GM18519 (cell line): ENCODE results near the gene SERPINE1.

Source experiments
- ATAC-seq: cut with Tn5 transposase; IDR thresholded peaks from one replicate; pipeline ENCODE4 v1.9.1; 2021; ENCODE audit warnings: mild to moderate bottlenecking, moderate library complexity; ENCODE audit not compliant: unreplicated experiment, low FRiP score

The SERPINE1 gene

DNA sequence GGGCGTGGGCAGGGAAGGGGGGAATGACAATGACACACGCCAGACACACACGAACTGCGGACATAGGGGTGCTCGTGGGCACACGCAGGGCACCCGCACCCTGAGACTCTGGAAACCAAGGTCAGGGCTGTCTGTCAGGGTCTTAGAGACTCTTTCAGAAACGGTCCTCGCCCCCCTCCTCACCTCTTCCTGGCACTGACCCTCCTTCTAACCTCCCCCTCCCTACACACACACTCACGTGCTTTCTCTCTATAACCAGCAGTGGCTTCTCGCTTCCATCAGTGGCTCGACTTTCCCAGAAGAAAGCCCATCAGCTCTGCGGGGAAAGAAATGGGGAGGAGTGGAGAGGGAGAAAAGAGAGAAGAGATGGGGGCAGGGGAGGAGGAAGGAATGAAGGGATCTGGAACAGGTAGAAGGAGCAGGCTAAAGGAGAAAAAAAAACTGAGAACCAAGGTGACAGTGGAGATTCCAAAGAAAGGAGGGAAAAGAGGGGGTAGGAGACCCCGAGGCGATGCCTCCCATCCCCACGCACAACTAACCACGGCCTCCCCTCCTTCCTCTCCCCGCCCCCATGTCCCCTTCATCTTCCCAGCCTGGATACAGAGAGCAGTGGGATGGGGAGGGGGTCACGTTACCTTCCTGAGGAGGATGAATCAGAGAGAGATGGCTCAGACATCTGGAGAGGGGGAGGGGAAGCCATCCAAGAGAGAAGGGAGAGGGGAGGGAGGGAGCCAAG lies 40.2 kb downstream of the SERPINE1 start:
- ATAC-seq: no peak

DNA sequence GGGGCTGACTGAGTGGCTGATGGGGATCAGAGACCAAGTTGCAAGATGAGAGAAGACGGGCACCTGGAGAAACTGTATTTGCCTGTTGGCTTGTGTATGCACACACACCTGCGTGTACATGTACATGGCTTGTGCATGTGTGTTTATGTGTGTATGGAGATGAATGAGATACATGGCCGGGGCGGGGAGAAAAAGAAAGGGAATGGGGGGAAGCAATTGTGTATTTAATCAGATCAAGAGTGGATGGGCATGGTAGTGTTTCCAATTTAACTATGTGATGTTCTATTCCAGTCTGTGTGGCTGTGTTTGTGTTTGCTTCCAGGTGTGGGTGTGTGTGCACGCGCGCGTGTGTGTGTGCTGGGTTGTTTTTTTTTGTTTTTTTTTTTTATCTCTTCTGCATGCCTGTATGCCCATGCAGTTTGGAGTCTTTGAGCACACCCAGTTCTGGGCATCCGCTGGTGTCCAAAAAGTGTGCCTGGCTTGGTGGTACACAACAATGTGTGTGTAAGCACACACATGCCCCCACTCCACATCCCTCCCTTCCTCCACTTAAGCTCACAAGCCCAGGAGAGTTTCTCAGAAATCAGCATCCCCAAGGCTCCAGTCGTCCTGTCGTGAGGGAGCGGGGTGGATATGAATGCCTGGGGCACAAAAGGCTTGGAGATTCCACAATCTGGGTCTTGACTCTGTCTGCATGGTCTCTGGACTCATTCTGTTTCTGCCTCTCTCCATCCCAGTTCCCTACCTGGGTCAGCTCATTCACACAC lies 40.9 kb downstream of the SERPINE1 start:
- no peak for ATAC-seq

DNA sequence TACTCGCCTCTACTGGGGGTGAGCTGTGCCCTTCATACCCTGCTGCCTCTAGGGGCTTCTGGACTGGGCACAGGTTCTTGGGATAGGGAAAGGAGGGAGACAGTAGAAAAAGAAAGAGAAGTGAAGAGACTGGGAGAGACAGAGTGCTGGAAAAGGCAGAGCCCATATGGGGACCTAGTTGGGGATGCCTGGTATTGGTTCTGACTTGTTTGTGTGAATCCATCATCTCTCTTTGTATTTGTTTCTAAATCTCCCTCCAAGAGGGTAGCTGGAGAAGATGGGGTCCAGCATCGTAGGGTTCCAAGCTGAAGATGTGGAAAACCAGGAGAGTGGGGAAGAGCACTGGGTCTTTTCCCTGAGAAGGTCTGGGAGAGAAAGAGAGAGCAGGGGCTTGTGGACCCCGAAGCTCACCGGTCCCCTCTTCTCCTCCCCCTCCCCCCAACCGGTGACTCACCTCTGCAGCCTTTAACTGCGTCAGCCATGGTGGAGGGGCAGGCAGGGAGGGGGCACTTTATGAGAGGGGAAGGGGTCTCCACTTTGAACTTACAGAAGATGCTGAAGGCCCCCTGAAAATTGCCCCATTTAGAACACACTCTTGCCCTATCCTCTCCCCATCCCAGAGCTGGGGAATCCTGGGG lies 41.6 kb downstream of the SERPINE1 start:
- ATAC-seq: no peak

DNA sequence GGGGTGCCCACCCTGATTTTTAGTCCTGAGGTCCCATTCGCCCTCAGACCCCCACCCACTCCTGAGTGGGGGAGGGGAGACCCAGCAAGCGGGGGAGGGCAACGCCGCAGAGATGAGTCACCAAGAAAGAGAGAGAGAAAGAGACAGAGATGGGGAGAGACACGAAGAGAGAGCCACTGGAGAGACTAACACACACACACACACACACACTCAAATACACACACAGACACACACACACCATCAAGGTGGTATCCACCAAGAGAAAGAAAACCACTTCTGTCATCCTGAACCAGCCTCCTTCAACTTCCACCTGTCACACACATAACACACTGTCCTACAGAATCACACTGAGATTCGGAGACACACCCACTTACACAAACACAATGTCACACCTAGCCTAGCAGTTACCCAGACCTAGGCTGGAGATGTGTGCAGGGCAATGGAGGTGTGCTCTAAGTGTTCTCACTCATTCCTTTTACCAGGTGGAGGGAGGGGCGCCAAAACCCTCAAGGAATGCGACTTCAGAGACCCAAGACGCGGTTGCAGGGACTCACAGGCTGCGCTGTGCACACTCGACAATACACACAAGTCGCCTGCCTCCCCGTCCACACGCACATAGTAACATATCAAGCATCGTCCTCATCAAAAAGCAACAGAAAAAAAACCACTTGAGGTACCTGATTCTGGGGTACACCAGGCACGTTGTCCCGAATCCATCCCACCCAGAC lies 42.4 kb downstream of the SERPINE1 start:
- ATAC-seq: no peak

DNA sequence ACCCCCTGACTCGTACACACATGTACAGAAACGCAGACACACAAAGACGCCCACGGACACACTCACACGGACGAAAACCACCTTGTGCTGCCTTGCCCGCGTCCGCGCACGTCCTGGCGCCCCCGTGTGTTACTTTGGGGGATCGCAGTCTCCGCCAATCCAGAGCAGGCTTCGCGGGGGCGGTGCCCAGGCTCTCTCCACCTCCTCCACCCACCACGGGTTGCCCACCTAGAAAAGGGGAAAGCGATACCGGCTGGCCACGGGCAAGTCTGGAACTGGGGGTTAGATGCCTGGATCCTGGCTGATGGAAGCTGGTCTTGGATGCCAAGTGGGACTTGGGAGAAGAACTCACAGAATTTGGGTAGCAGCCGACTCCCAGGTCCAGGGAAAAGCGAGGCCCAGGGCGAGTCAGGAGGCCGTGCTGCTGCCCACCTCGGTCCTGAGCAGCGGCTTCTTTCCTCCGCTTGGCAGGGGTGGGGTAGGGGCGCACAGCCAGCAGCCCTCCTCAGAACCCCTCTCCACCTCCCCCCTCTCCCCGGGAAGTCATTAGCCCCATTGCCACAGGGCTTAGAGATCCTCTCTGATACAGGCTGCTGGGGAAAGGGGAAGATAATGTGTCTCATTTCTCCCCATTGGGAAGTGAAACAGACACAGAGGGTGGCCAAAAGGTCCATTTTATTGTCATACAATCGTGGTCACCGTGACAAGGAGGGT lies 43.1 kb downstream of the SERPINE1 start:
- ATAC-seq: no peak

DNA sequence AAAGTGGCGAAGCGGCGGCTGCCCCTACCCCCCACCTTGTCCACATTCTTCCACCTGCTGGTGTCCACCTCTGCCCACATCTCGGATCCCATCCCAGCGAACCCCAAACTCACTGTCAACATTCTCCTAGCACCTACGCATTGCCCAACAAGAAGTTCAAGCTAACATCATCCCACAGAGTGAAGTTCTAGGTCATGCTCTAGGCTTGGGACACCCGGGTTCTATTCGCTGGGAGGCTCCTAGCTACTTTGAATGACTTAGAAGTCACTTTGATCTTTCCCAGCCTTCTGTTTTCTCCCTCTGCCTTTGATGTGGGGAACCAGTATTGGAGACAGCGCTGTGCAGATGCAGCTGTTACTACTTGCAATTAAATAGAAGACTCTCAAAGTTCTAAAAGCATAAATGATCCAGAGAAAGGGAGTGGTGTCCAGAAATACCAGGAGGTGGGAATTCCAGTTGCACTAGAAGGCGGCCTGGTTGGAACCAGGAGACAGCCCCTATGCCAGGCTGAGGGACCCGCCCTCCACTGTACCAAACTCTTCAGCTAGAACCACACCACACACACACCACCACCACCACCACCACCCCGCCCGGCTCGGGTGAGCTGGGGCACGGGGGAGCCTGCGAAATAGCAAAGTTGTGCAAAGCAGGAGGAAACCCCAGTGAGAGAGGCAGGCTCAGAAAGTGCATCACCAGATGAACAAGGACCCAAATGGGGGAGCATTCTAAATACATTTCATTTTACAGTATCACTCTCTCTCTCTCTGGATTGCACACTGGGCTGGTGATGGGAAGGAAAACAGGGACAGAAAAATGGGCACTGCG lies 43.9 kb downstream of the SERPINE1 start:
- no peak for ATAC-seq

DNA sequence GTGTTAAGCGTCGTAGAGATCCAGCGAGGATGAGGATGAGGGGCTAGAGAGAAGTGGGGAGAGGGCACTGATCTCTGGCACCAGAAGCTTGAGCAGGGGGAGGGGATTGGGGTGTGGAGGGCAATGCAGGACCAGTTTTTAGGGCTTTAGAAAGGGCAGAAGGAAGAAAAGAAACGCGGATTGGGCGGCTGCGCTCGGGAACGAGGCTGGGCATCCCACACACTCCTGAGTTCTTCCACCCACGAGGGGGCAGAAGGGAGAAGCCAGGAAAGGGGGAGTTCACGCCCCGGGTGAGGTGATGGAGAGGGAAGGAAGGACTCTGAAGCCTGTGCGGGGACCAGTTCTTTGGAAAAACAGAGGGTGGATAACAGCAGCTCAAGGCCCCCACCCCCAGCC lies 44.5 kb downstream of the SERPINE1 start:
- ATAC-seq: no peak

DNA sequence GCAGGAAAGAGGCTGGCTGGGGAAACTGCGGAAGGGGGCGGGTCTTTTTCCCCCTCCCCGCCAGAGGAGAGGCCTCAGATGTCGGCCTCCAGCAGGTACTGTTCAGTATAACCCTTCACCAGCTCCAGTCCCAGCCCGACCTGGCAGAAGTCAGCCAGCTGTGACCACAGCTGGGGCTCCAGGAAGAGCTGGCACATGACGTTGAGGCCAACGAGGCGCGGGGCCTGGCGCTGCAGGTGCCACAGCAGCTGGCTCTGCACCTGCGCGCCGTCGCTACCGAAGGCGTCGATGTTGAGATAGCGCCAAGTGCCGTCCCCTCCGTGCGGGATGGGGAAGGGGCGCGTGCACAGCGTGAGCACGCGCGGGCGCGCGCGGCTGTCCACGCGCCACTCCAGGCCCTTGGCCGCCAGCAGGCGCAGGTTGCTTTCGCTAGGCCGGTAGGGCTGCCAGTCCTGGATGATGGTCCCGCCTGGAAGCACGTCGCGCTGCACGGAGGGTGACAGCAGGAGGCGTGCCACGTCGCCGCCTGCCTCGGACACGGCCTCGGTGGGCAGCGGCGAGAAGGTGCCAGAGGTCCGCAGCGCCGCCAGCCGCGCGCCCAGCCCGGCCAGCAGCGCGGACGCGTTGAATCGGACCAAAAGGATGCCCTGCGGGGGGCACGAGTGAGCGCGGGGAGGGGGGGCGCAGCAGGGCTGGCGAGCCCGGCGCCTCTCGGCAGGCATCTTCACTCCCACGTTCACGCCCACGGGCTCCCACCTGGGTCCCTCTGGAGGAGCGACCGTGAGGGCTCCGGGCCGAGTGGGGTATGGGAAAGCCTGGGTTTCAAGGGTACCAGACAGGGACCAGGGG lies 45.3 kb downstream of the SERPINE1 start:
- no peak for ATAC-seq

DNA sequence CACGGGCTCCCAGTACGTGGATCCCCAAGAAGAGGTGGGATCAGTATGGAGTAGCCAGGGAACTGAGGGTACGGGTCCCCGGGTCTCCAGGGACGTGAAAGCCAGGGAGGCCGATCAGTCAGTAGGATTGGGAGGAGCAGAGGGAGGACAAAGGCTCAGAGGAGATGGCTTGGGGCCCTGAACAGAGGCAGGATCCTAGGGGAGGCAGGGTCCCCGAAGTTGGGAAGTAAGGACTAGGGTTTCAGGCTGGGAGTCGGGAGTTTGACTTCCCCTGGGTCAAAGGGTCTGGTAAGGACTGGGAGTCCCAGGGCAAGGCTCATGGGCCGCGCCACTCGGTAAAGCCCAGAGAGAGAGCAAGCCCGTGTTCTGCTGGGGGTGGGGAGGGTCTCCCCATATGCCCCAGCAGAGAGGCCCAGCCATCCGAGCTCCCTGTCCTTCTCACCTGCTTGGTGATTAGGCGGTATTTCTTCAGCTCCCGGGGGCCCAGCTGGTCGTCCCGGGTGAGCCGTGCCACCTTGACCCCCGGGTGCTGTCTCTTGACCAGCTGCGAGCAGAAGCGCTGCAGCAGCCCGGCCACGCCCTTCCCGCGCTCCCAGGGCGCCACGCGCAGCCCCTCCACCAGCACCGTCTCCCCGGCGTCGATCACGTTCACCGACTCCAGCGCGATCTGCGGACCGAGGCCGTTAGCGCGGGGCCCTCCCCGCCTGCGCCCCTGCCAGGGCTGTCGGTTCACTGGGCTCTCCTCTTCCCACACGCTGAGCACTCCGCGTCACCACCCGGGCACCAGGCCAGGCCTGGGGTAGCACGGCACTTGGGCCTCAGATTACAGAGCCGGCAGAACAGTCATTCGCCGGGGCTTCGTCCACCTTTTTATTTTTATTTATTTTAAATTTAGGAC lies 46.2 kb downstream of the SERPINE1 start:
- no peak for ATAC-seq

DNA sequence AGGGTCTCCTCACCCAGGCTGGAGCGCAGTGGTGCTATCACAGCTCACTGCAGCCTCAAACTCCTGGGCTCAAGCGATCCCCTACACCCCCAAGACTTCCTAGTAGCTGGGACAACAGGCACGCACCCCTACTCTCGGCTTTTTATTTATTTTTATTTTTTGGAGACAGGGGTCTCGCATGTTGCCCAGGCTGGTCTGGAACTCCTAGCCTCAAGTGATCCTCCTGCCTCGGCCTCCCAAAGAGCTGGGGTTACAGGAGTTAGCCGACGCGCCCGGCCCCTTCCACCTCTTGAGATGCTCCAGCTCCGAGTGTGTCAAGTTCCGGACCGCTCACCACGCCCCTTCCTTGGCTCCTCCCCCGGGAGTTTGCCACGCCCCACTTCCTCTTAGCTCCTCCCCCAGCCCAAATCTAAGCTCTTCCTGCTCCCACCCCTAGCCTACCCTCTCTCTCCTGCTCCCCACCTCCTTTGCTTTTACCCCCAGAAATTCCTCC lies 46.9 kb downstream of the SERPINE1 start:
- no peak for ATAC-seq

DNA sequence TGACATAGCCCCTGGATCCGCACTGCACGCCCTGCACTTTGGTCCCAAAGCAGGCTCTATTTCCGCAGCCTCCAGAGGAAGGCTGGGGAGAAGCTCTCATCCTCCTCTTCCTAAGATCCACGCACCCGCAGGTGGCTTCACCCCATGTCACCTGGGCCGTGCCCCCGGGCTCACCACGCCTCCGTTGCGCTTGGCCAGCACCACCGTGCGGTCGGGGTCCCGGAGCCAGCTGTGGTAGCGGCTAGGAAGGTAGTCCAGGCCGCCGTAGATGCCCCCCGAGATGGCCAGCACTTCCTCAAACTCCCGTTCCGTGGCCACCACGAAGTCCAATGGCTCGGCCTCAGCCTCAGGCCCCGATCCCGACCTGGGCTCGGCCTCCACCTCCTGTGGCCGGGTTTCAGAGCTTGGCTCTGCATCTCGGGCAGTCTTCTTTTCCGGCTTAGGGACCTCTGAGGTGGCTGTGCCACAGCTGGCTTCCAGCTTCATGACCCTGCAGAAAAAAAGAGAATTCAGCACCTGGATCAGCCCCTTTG lies 47.5 kb downstream of the SERPINE1 start:
- ATAC-seq: no peak

DNA sequence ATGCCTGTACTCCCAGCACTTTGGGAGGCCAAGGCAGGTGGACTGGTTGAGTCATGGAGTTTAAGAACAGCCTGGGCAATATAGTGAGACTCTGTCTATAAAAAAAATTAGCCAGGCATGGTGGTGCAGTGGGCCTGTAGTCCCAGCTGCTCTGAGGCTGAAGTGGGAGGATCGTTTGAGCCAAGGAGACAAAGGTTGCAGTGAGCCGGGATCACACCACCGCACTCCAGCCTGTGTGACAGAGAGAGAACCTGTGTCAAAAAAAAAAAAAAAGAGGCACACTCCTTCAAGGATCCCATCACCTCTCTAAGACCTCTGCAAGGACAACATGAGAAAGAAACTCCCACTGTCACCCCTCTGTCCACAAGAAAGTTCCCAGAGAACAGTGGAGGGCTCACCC lies 48.8 kb downstream of the SERPINE1 start:
- ATAC-seq: no peak

DNA sequence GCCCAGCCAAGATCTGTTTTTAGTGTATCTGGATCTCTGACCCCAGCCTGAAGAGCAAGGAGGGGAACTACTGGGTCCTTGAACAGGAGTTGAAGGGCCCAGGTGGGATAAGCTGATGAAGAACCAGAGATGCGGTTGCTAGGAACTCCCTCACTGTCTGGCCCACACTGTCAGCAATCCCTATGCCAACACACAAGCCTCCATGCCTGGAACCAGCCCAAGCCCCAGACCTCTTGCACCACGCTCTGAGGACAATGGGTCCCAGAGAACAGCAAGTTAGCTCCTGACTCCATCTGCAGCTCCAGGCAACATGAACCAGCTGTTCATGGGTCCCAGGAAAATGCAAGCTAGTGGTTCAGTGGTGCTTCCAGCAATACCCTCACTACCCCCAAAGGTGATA lies 50.7 kb downstream of the SERPINE1 start:
- ATAC-seq: no peak

DNA sequence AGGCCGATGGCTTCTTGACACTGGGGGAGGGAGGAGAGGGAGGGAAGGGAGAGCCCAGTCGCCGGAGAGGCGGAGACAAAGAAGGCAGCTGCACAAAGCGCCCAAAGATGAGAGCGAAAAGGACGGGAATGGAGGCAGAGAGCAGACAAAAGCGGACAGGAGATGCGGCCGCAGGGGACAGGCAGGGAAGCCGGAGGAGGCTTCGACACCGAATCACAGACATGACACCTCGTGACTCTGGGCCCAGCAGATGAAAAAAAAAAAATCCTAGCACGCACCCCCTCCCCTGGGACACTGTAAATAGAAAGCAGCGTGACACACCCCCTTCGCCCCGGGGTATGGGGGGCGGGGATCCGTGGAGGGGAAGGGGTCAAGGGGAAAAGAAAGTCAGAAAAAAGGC lies 52.2 kb downstream of the SERPINE1 start:
- ATAC-seq: no peak

DNA sequence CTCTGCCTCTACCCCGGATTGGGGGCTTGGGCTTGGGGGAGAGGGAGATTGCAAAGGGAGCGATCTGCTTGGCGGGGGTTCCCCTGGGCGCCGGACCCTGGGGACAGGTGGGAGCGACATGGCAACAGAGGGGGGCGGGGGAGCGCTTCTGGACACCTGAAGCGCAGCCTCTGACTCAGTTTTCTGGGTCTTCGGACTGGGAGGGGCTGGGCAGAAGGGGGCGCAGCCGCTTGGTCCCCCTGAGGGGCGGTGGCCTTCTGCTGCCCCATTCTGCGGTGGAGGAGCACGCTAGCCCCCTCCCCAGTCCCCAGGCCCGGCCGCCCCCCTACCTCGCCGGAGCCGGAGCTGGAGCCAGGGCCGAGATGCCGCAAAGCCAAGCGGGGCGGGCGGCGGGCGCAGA lies 52.8 kb downstream of the SERPINE1 start:
- ATAC-seq: no peak

DNA sequence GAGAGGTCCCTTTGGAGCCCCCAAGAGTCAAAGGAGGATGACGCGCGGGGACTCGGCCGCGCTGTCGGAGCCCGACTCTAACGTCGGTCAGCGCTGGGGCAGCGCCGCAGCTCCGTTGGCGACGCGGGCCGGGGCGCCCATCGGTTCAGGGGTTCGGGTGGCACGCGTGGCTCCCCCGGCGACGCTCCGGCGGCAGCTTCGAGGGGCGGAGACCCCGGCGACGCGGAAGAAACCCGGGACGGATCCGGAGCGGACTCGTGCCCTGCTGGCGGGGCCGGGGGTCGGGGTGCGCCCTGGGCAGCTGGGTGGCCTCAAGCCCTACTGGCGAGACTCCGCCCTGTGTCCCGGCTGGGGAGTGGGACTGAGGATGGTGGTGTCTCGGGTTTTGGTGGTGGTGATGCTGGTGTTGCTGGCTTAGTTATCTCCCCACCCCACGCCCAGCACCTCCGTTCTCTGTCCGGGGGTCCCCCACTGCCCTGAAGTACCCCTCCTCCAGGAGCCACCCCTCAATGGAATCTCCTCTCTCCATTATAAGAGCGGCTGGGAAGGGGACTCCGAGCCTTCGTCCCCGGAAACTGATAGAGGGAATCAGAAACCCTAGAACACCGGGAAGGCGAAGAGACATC lies 53.3 kb downstream of the SERPINE1 start, which contains the start of gene NAT16:
TSS of gene NAT16 (minus strand) at position 164 of the 626 bp plus-strand sequence. CDS start 5,486 bp downstream, outside the sequence.
- ATAC-seq: no peak
